Activated naive CD8-positive, alpha-beta T cell treated with anti-CD3 and anti-CD28 coated beads, Interleukin-2, amount 50 U/mL, for 24 hours (primary cell): ENCODE results near the gene C16orf74.

Experiments used
- ATAC-seq: fragments of 150-1000 bp; cut with Tn5 transposase; one replicate; pipeline ENCODE4 v1.10.0; 2021
- DNase-seq: peaks from one replicate; pipeline ENCODE4 v3.0.0; 2021
- H3K27ac Mint-ChIP-seq: one replicate; pipeline ENCODE4 v1.8.0; 2021; ENCODE audit warnings: mild to moderate bottlenecking, mixed read lengths
- H3K27me3 Mint-ChIP-seq: one replicate; pipeline ENCODE4 v1.8.0; 2021; ENCODE audit warnings: mixed read lengths
- H3K36me3 Mint-ChIP-seq: one replicate; pipeline ENCODE4 v1.8.0; 2021; ENCODE audit warnings: low read depth, mixed read lengths
- H3K4me1 Mint-ChIP-seq: one replicate; pipeline ENCODE4 v1.8.0; 2021; ENCODE audit warnings: mixed read lengths
- H3K4me3 Mint-ChIP-seq: one replicate; pipeline ENCODE4 v1.8.0; 2021; ENCODE audit warnings: mild to moderate bottlenecking, moderate library complexity, mixed read lengths
- H3K9me3 Mint-ChIP-seq: one replicate; pipeline ENCODE4 v1.8.0; 2021; ENCODE audit warnings: mixed read lengths

C16orf74 gene

GRCh38 chr16:85662976-85663830, 87.7 kb downstream of the C16orf74 start:
- Mint-ChIP-seq H3K27ac (no peak overlapping the region), H3K36me3 (peaks cover 17% of the 10 kb centered on the region), H3K4me3 (no peak overlapping the region), H3K27me3 (no peaks in the 10 kb centered on the region), H3K9me3 (no peaks in the 10 kb centered on the region), H3K4me1 (no peaks in the 10 kb centered on the region)
- ATAC-seq (no peak), DNase-seq (no peak)

GRCh38 chr16:85662482-85662812, 88.4 kb downstream of the C16orf74 start:
- DNase-seq (no peak), ATAC-seq (no peak)
- H3K4me3 Mint-ChIP-seq: no peak overlapping the region
- no peaks in the 10 kb centered on the region for H3K9me3 Mint-ChIP-seq
- no peaks in the 10 kb centered on the region for H3K4me1 Mint-ChIP-seq
- peaks cover 16% of the 10 kb centered on the region for H3K36me3 Mint-ChIP-seq
- no peak overlapping the region for H3K27ac Mint-ChIP-seq
- no peaks in the 10 kb centered on the region for H3K27me3 Mint-ChIP-seq

DNA sequence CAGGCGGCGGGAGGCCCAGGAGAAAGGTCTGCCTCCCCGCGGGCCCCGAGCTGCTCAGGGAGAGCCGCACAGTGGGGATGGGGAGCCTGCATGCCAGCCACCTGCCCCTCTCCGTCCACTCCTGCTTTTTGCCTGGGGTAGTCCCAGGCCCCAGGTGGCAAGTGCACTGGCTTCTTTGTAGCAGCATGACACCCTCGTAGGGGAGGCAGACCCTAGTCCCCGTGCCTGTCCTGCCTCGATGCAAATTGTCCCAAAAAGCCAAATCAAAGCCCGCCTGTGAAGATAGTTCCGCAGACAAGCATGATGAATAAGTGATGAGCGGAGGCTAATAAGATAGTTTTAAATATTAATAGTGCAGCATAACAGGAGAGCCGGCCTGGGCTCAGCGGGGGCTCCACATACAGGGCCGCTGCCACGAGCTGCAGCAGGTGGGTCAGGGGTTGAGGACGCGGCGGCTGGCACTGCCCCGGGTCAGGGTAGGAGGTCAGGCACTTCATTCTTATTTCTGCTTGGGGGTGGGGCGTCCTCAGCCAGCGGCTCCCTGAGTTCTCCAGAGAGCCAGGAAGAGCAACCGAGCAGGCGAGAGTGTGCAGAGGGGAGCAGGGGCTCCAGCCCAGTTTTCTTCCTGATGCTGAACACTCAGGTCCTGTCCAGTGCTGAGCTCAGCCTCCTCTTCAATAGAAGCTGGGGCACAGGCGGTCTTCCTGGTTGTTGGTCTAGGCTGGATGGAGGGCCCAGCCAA, 89.0 kb downstream of the C16orf74 start:
- peaks cover 16% of the 10 kb centered on the region for H3K36me3 Mint-ChIP-seq
- H3K9me3 Mint-ChIP-seq: no peaks in the 10 kb centered on the region
- ATAC-seq: no peak
- H3K4me3 Mint-ChIP-seq: no peak overlapping the region
- H3K27me3 Mint-ChIP-seq: no peaks in the 10 kb centered on the region
- no peak overlapping the region for H3K27ac Mint-ChIP-seq
- H3K4me1 Mint-ChIP-seq: no peaks in the 10 kb centered on the region
- DNase-seq: no peak

GRCh38 chr16:85660843-85661739, 89.8 kb downstream of the C16orf74 start:
- Mint-ChIP-seq H3K27ac (no peak overlapping the region), H3K36me3 (peaks cover 13% of the 10 kb centered on the region), H3K9me3 (no peaks in the 10 kb centered on the region), H3K4me3 (no peak overlapping the region), H3K4me1 (no peaks in the 10 kb centered on the region), H3K27me3 (no peaks in the 10 kb centered on the region)
- DNase-seq (no peak), ATAC-seq (no peak)

- no peaks in the 10 kb centered on the region for H3K4me1 Mint-ChIP-seq
- ATAC-seq (peak; percentile 78), DNase-seq (peak; percentile 78)
- H3K4me3 Mint-ChIP-seq: no peak overlapping the region
- H3K27me3 Mint-ChIP-seq: no peaks in the 10 kb centered on the region
- H3K36me3 Mint-ChIP-seq: peaks cover 9% of the 10 kb centered on the region
- no peaks in the 10 kb centered on the region for H3K9me3 Mint-ChIP-seq
- peak overlapping the region; percentile 12 for H3K27ac Mint-ChIP-seq
Observed at GRCh38 chr16:85659805-85660511, 90.9 kb downstream of the C16orf74 start.

GRCh38 chr16:85659336-85659735, 91.6 kb downstream of the C16orf74 start:
- Mint-ChIP-seq H3K4me1 (no peaks in the 10 kb centered on the region), H3K27ac (peak overlapping the region; percentile 12), H3K36me3 (peaks cover 7% of the 10 kb centered on the region), H3K9me3 (no peaks in the 10 kb centered on the region), H3K27me3 (no peaks in the 10 kb centered on the region), H3K4me3 (no peak overlapping the region)
- ATAC-seq: no peak
- DNase-seq: no peak

- Mint-ChIP-seq H3K4me1 (no peaks in the 10 kb centered on the region), H3K27me3 (no peaks in the 10 kb centered on the region), H3K27ac (no peak overlapping the region), H3K9me3 (no peaks in the 10 kb centered on the region), H3K4me3 (no peak overlapping the region), H3K36me3 (peaks cover 7% of the 10 kb centered on the region)
- ATAC-seq: no peak
- no peak for DNase-seq
Observed at GRCh38 chr16:85658504-85659326, 92.2 kb downstream of the C16orf74 start.

- peaks cover 7% of the 10 kb centered on the region for H3K36me3 Mint-ChIP-seq
- no peak overlapping the region for H3K4me3 Mint-ChIP-seq
- DNase-seq: no peak
- H3K4me1 Mint-ChIP-seq: no peaks in the 10 kb centered on the region
- H3K9me3 Mint-ChIP-seq: no peaks in the 10 kb centered on the region
- no peak overlapping the region for H3K27ac Mint-ChIP-seq
- no peak for ATAC-seq
- H3K27me3 Mint-ChIP-seq: no peaks in the 10 kb centered on the region
Observed at GRCh38 chr16:85657996-85658395, 92.9 kb downstream of the C16orf74 start.
